Smooth muscle cell of the brain vasculature (primary cell): ENCODE data around the gene GABBR2.

Experiments used
- DNase-seq: peaks from one replicate; pipeline ENCODE4 v3.0.0-alpha.2; 2012; ENCODE audit warnings: low read depth, low spot score

Gene GABBR2

GRCh38 chr9:98545021-98545420 lies 163.7 kb downstream of the GABBR2 start:
- no peak for DNase-seq

DNA sequence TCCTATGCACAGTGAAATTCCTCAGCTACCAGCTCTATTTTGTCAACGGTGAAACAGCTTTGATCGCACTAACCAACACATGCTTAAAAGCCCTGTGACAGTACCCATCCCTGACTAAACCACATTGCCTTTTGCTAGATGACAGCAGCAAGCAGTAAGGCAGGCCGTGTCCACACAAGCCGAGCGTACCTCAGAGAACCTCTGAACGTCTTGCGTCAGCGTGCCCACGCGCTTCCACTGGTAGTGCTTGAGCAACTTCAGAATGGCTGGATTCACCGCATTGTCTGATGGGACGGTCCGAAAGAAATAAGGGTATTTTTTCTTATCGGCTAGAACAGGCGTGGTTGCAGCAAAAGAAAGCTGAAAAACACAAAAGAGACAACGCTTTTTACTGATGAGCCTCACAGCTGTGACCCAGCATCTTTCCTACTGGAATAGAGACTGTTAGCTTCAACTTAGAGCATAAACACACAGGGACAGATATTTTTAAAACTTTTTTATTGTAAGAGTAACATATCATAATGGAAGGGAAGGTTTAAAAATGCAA lies 167.0 kb downstream of the GABBR2 start:
- DNase-seq: no peak

DNA sequence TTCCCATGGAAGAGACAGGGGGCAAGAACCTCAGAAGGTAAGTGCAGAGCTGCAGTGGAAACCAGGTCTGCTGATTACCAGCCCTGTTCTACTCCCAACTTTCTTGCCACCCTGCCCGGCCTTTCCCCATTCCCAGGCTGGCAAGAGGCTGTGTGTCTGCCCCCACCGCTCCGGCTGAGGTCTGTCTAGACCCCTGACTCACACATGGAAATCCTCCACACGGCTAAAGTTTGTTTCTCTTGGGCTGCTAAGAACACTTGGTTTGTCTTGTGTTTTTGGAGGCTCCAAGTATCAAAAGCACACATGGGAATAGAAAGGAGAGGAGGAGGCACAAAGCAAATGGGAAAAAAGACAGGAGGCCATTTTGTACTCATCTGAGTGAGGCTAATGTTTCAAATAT lies 168.3 kb downstream of the GABBR2 start:
- DNase-seq: no peak

DNA sequence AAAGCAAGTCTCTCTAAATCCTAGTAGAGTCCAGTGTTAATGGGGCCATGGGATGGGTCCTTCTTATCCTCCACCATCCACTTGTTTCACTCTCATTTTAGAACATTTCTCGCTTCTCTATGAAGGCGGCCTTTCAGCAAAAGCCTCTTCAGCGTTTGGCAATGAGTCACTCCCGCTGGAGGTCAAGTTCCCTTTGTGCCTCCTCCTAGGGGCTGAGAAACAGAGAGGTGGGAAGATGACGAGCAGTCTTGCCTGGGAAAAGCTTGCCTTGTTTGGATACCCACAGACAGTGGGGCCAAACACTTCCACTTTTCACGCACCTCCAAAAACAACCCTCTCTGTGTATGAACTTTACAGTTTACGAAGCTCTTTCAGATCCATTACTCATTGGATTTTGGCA lies 168.8 kb downstream of the GABBR2 start:
- no peak for DNase-seq

GRCh38 chr9:98538626-98539031 lies 170.1 kb downstream of the GABBR2 start:
- no peak for DNase-seq

DNA sequence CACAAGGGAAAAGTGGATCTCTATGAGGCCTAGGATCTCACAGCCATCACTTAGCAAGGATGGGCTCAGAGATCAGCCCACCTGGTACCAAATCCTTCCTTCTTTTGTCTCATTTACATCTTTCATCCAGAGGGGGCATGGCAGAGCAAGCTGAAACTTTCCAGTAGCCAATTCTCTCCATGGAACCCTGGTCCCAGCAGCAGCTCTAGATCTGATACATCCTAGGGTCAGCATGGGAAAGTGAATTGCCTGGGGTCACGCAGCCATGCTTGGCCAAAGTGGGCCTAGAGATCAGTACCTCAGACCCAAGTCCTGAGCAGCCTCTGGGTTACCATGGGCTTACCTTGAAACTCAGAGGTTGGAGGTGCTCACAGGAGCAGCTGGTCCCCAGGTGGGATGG lies 170.5 kb downstream of the GABBR2 start:
- DNase-seq: no peak

- DNase-seq: no peak
Observed at GRCh38 chr9:98536542-98537173, 172.1 kb downstream of the GABBR2 start.

DNA sequence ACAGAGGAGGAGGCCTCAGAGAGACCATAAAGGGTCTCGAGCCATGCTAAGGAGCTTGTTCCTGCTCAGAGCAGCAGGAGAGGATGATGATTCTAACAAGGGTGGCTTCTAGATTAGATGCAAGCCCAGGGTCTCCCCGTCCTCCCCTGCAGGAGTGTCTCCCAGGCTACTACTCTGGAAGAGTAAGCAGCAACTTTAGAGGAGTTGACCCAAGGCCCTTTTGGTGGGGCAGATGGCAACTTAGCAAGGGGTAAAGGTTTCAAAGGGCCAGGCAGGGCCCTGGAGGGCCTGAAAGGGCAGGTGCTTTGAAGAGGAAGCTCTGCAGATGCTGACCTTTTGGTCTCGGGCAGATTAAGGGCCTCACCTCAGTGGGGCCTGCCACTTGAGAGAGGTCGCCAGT lies 174.9 kb downstream of the GABBR2 start:
- no peak for DNase-seq

DNA sequence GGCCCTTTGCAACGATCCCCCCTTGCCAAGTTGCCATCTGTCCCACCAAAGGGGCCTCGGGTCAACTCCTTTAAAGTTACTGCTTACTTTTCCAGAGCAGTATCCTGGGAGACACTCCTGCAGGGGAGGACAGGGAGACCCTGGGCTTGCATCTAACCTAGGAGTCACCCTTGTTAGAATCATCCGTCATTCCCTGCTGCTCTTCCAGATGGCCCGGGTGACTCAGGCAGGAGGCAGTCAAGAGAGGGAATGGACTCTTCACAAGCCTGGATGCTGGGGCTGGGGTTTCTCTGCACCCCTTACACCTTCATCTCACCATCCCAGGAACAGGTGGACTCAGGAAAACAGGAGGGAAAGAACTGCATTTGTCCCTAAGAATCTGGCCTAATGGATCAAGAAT lies 175.6 kb downstream of the GABBR2 start:
- DNase-seq: no peak

GRCh38 chr9:98532574-98532973 lies 176.2 kb downstream of the GABBR2 start:
- no peak for DNase-seq

- no peak for DNase-seq
Observed at GRCh38 chr9:98532147-98532546, 176.6 kb downstream of the GABBR2 start.

DNA sequence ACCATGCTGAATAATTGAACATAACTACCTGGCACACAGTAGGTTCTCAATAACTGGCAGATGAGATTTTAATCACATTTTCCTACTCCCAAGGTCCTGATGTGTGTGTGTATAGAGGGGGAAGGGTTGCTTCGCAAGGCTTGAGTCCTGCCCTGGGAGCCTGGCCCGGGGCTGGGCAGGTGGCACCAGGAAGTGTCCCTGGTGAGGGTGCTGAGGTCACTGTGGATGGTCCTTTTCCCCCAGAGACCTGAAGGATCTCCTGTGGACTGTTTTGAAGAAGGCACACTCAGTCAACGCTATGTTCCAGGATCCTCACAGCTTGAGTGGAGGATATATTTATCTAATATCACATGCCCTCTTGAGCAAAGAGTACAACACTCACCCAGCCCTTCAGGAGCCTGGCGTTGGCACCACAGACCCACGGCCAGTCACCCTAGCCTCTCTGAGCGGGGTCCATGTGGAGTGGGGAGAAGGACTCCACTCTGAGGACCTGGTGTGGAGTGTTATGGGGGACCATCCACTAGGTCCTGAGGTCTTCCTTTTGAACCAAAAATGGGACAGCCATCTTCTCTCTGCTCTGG lies 177.8 kb downstream of the GABBR2 start:
- DNase-seq: no peak

DNA sequence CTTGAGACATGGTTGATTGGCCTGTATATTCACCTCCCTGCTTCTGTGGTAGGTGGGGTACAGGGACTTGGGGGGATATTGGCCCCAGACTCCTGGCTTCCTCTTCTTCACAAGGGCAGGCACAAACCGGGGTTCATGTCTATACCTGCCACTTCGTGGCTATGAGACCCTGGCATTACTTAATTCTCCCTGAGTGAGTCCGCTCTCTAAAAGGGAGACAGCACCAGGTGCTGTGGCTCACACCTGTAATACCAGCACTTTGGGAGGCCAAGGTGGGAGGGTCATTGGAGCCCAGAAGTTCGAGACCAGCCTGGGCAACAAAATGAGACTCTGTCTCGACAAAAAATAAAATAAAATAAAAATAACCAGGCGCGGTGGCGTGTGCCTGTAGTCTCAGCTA lies 178.5 kb downstream of the GABBR2 start:
- no peak for DNase-seq

GRCh38 chr9:98529841-98530240 lies 178.9 kb downstream of the GABBR2 start:
- no peak for DNase-seq

- DNase-seq: no peak
Observed at GRCh38 chr9:98523231-98523901, 185.4 kb downstream of the GABBR2 start.

GRCh38 chr9:98522487-98522886 lies 186.2 kb downstream of the GABBR2 start:
- no peak for DNase-seq

GRCh38 chr9:98521141-98521540 lies 187.6 kb downstream of the GABBR2 start:
- DNase-seq: no peak

GRCh38 chr9:98520221-98520960 lies 188.3 kb downstream of the GABBR2 start:
- no peak for DNase-seq

DNA sequence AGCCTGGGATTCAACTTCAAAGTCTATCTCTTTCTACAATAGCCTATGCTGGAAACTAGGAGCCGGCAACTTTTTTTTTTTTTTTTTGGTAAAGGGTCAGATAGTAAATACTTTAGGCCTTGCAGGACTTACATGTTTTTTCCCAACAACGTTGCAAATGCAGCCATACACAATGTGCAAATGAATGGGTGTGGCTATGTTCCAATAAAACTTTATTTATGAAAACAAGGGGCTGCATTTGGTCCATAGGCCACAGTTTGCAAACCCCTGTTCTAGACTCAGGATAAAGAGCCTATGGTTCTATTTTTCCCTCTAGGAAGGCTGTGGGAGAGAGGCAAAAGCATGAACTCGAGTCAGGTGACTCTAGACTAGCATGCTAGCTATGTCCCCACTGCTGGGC lies 189.1 kb downstream of the GABBR2 start:
- DNase-seq: no peak

- DNase-seq: no peak
Observed at GRCh38 chr9:98518556-98518955, 190.2 kb downstream of the GABBR2 start.

DNA sequence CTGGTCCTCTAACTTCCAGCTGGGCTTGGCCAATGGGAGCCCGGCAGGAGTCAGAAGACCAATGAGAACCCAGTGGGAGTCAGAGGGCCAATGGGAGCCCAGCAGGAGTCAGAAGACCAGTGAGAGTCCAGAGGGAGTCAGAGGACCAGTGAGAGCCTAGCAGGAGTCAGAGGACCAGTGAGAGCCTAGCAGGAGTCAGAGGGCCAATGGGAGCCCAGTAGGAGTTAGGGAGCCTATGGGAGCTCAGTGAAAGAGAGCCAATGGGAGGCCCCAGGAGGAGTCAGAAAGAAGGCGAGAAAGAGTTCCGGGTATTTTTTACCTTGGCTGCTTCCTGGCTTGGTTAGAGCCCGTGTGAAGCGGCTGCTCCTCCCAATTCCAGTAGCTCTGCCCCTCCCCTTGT lies 191.0 kb downstream of the GABBR2 start:
- no peak for DNase-seq

GRCh38 chr9:98516897-98517503 lies 191.7 kb downstream of the GABBR2 start:
- no peak for DNase-seq
